ENCODE results near the gene GPR148. TPM values are rescaled to one million over a fixed set of nuclear protein-coding genes. Genes with fewer than 3 reads are reported as not detected.

Gene GPR148, protein sequence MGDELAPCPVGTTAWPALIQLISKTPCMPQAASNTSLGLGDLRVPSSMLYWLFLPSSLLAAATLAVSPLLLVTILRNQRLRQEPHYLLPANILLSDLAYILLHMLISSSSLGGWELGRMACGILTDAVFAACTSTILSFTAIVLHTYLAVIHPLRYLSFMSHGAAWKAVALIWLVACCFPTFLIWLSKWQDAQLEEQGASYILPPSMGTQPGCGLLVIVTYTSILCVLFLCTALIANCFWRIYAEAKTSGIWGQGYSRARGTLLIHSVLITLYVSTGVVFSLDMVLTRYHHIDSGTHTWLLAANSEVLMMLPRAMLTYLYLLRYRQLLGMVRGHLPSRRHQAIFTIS
- not detected for total RNA-seq

DNA sequence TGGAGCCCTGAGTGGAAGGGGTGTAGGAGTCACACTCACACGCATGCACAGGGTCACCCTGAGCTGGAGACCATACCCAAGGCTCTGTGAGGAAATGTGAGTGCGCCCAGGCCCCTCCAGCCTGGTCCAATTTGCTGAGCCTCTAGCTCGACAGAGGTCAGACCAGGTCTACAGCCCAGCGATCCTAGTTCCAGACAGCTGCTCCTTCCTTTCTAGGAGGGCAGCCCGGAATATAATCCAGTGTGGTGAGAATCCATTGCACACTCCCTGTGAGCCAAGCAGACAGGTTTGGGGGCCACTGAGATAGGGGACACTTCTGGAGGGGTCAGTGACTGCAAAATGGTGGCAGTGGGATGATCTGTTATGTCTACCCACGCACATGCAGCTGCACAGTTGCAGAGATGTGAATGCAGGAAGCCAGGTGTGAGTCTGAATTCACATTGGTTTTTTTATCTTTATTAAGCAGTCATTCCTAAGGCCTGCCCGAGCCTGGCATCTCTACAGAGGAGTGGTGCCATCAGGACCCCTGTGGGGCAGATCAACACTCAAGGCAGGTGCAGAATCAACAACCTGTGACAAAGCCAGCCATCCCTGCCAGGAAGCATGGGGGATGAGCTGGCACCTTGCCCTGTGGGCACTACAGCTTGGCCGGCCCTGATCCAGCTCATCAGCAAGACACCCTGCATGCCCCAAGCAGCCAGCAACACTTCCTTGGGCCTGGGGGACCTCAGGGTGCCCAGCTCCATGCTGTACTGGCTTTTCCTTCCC is at the start of gene GPR148:
TSS of gene GPR148 (plus strand) at position 522 of the 768 bp plus-strand sequence. CDS start at position 604, 82 bp downstream.

DNA sequence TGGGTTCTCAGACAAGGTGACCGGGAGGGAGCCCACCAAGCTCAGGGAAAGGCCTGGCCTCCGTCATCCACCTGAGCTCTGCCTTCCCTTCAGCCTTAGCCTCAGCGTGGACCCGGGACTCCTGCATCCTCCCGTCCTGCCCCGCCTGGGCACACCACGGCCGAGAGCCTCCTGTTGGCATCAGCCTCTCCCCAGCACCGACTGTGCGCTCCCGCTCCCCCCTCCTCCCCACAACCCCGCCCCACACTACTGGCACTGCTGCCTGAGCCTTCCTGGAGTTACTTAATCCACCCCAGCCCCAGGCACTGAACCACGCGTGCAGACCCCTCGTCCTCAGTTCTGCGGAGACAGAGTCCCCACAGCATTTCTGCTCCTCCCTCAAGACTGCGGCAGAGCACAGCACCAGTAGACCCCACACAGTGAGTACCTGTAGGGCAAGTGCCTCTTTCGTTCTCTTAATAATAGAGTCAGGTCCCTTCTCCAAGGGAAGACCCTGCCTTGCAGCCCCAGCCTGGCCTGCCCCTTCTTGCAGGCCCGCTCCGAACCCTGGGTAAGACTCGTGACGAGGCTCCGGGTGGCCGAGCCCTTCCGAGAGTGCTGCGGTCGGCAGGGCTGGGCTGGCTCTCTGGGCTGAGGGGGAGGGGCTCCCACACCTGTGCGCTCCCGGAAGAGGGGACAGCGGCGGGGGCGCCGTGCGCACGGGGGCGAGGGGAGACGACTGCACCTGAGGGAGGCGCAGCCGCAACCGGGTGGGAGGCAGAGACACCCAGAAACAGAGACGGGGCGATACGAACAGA is 26.6 kb downstream of the GPR148 start, which contains the start of gene AMER3:
TSS of gene AMER3 (plus strand) at position 285 of the 797 bp plus-strand sequence. CDS start 6,533 bp downstream, outside the sequence.

Other genes with a start within 250 kb of the GPR148 start
- 0.06 TPM for gene POTEI, start 219.7 kb upstream of the GPR148 start, total RNA-seq
- gene CFC1B, start 207.8 kb upstream of the GPR148 start, total RNA-seq = not detected
- gene CFC1, start 129.5 kb upstream of the GPR148 start, total RNA-seq = not detected
- gene POTEJ, start 117.6 kb upstream of the GPR148 start, total RNA-seq = 0.12 TPM
- 0.23 TPM for gene AMER3, start 26.5 kb downstream of the GPR148 start, total RNA-seq
- 6.7 TPM for gene ARHGEF4, start 107.8 kb downstream of the GPR148 start, total RNA-seq